H1 (cell line): ENCODE measurements around the gene UBTD1. TPM values are rescaled to one million over a fixed set of nuclear protein-coding genes. Genes with fewer than 3 reads are reported as not detected.
"Not testable (repeated sequence)": the region's sequence is repeated elsewhere in the genome, so short reads cannot be mapped to it uniquely, and the experiment has no call there.

ENCODE experiments used
- CTCF ChIA-PET: fragments of 300-600 bp; sonication (Branson Sonifier 250); formaldehyde crosslinking; loops from one replicate; lab custom pipeline; 2021; ENCODE audit not compliant: partially characterized antibody; lab: Charles Lee
- POLR2A ChIA-PET: fragments of 300-600 bp; sonication (Branson Sonifier 250); formaldehyde crosslinking; loops from one replicate; lab custom pipeline; 2021; ENCODE audit warnings: inconsistent platforms; ENCODE audit not compliant: partially characterized antibody; lab: Charles Lee
- DNase-seq, 2 experiments: peaks; one replicate each; pipeline versions ENCODE4 v3.0.0 to v3.0.0-alpha.2; 2010 to 2022; ENCODE audit warnings: low spot score in 2 of 2, low read depth in 1 of 2, mixed read lengths in 1 of 2
- FAIRE-seq: peaks from 2 replicates; lab custom pipeline; 2011; peaks lifted over from hg19 to GRCh38; lab: Jason Lieb, UNC
- H2AFZ ChIP-seq: 2 replicates; pipeline ENCODE4 v1.8.1; 2012; ENCODE audit warnings: low read length, inconsistent platforms
- H2AK5ac ChIP-seq: 2 replicates; pipeline ENCODE4 v1.6.1; 2013; ENCODE audit warnings: low read depth, low read length
- H2BK120ac ChIP-seq: replicated peaks from 2 replicates; pipeline ENCODE3; 2013; ENCODE audit warnings: low read depth, low read length, inconsistent platforms
- H2BK12ac ChIP-seq: 2 replicates; pipeline ENCODE4 v1.6.1; 2013; ENCODE audit warnings: low read depth, low read length
- H2BK15ac ChIP-seq: 2 replicates; pipeline ENCODE4 v1.6.1; 2013; ENCODE audit warnings: low read length
- H2BK20ac ChIP-seq: 2 replicates; pipeline ENCODE4 v1.6.1; 2013; ENCODE audit warnings: low read length
- H2BK5ac ChIP-seq: 2 replicates; pipeline ENCODE4 v1.6.1; 2013; ENCODE audit warnings: low read depth, low read length
- H3K14ac ChIP-seq: 2 replicates; pipeline ENCODE4 v1.6.1; 2013; ENCODE audit warnings: inconsistent platforms; ENCODE audit not compliant: insufficient read length
- H3K18ac ChIP-seq: 2 replicates; pipeline ENCODE4 v1.6.1; 2013; ENCODE audit warnings: low read length; ENCODE audit errors: extremely low read depth
- H3K23ac ChIP-seq: 2 replicates; pipeline ENCODE4 v1.6.1; 2013; ENCODE audit warnings: inconsistent platforms; ENCODE audit not compliant: insufficient read length
- H3K23me2 ChIP-seq: 2 replicates; pipeline ENCODE4 v1.6.1; 2013; ENCODE audit warnings: low read depth, low read length
- H3K27ac ChIP-seq: 2 replicates; pipeline ENCODE4 v1.6.1; 2011; ENCODE audit warnings: low read depth, low read length, inconsistent platforms
- H3K27me3 ChIP-seq, 4 experiments: replicated peaks in 1 of 4; 1 replicate in 1 of 4; 2 replicates in 3 of 4; pipeline versions ENCODE4 v1.6.1 to v1.8.1; 2011 to 2013; ENCODE audit warnings: low read length in 3 of 4, mild to moderate bottlenecking in 3 of 4, inconsistent platforms in 2 of 4, mixed read lengths in 2 of 4, moderate library complexity in 1 of 4; ENCODE audit not compliant: control insufficient read depth in 3 of 4, insufficient read depth in 3 of 4; ENCODE audit errors: extremely low read depth in 1 of 4
- H3K36me3 ChIP-seq, 4 experiments: 2 replicates each; pipeline versions ENCODE4 v1.6.1 to v1.8.1; 2011 to 2013; ENCODE audit warnings: mild to moderate bottlenecking in 4 of 4, low read length in 3 of 4, moderate library complexity in 2 of 4, control low read depth in 1 of 4, inconsistent platforms in 1 of 4; ENCODE audit not compliant: insufficient read depth in 4 of 4, control insufficient read depth in 2 of 4
- H3K4ac ChIP-seq: replicated peaks from 2 replicates; pipeline ENCODE3; 2013; ENCODE audit warnings: low read length, low read depth, mixed read lengths, inconsistent platforms; ENCODE audit not compliant: insufficient read length
- H3K4me1 ChIP-seq, 4 experiments: replicated peaks in 1 of 4; 1 replicate in 1 of 4; 2 replicates in 3 of 4; pipeline versions ENCODE4 v1.6.1 to v1.8.1; 2011 to 2013; ENCODE audit warnings: low read length in 3 of 4, inconsistent platforms in 2 of 4, mixed read lengths in 1 of 4; ENCODE audit not compliant: insufficient read depth in 4 of 4, control insufficient read depth in 3 of 4
- H3K4me2 ChIP-seq, 2 experiments: 2 replicates each; pipeline versions ENCODE4 v1.6.1 to v1.8.1; 2011 to 2013; ENCODE audit warnings: low read depth in 2 of 2, low read length in 2 of 2, control low read depth in 1 of 2, inconsistent platforms in 1 of 2, mild to moderate bottlenecking in 1 of 2; ENCODE audit not compliant: insufficient read depth in 1 of 2
- H3K4me3 ChIP-seq, 4 experiments: fragments of 200-600, 300-600 bp in 1 of 4; sonication (generic), shearing (Covaris generic), sonication (Bioruptor Twin) in 1 of 4; 2 replicates each; pipeline versions ENCODE4 v1.5.1 to v1.8.1; 2011 to 2016; ENCODE audit warnings: low read length in 4 of 4, low read depth in 3 of 4, control low read depth in 2 of 4, inconsistent platforms in 2 of 4, mild to moderate bottlenecking in 2 of 4, mixed read lengths in 1 of 4, moderate library complexity in 1 of 4; ENCODE audit not compliant: insufficient read depth in 2 of 4; ENCODE audit errors: extremely low read depth in 1 of 4
- H3K56ac ChIP-seq: replicated peaks from 2 replicates; pipeline ENCODE3; 2013; ENCODE audit warnings: low read depth, mild to moderate bottlenecking, mixed read lengths, low read length, inconsistent platforms; ENCODE audit not compliant: insufficient read length
- H3K79me1 ChIP-seq: 2 replicates; pipeline ENCODE4 v1.6.1; 2013; ENCODE audit warnings: low read depth, low read length, control low read depth
- H3K79me2 ChIP-seq, 2 experiments: 2 replicates each; pipeline versions ENCODE4 v1.6.1 to v1.8.1; 2012 to 2013; ENCODE audit warnings: low read length in 2 of 2, mild to moderate bottlenecking in 2 of 2, inconsistent platforms in 1 of 2; ENCODE audit not compliant: insufficient read depth in 2 of 2, control insufficient read depth in 1 of 2
- H3K9ac ChIP-seq, 4 experiments: replicated peaks in 1 of 4; 1 replicate in 1 of 4; 2 replicates in 3 of 4; pipeline versions ENCODE4 v1.6.1 to v1.8.1; 2011 to 2013; ENCODE audit warnings: low read depth in 3 of 4, low read length in 3 of 4, control low read depth in 2 of 4, mild to moderate bottlenecking in 2 of 4, moderate library complexity in 2 of 4, inconsistent platforms in 1 of 4; ENCODE audit errors: extremely low read depth in 1 of 4
- H3K9me3 ChIP-seq, 2 experiments: 2 replicates each; pipeline versions ENCODE4 v1.6.1 to v1.8.1; 2012 to 2013; ENCODE audit warnings: mild to moderate bottlenecking in 2 of 2, moderate library complexity in 2 of 2, control low read depth in 1 of 2, inconsistent platforms in 1 of 2, low read depth in 1 of 2, low read length in 1 of 2, mixed read lengths in 1 of 2; ENCODE audit not compliant: insufficient read depth in 2 of 2
- H4K20me1 ChIP-seq, 2 experiments: replicated peaks in 1 of 2; 2 replicates each; pipeline versions ENCODE3 to v1.8.1; 2011 to 2013; ENCODE audit warnings: inconsistent platforms in 2 of 2, low read length in 2 of 2, mild to moderate bottlenecking in 1 of 2; ENCODE audit not compliant: insufficient read depth in 2 of 2, control insufficient read depth in 1 of 2
- H4K5ac ChIP-seq: 2 replicates; pipeline ENCODE4 v1.6.1; 2013; ENCODE audit warnings: low read length, low read depth, mixed read lengths, inconsistent platforms; ENCODE audit not compliant: insufficient read length
- H4K8ac ChIP-seq: 2 replicates; pipeline ENCODE4 v1.8.0; 2013; ENCODE audit warnings: mild to moderate bottlenecking, moderate library complexity, low read length, inconsistent platforms; ENCODE audit not compliant: insufficient read depth; ENCODE audit errors: extremely low read depth
- H4K91ac ChIP-seq: replicated peaks from 2 replicates; pipeline ENCODE3; 2013; ENCODE audit warnings: low read length, mixed read lengths, inconsistent platforms; ENCODE audit not compliant: insufficient read length
- ASH2L ChIP-seq: fragments of 200-600, 300-600 bp; sonication (generic); IDR thresholded peaks from one replicate; pipeline ENCODE4 v1.7.1; 2017; ENCODE audit warnings: low read length
- whole genome bisulfite sequencing, 2 experiments: shearing (Covaris generic) in 1 of 2; methylation state at CpG; one replicate each; pipeline versions ENCODE4 v1.1.6 to v1.1.7; 2013 to 2015; ENCODE audit warnings: low lambda C conversion rate in 2 of 2, mixed read lengths in 2 of 2, inconsistent platforms in 1 of 2, low coverage in 1 of 2, missing lambda C conversion rate in 1 of 2; ENCODE audit not compliant: insufficient replicate concordance in 2 of 2, insufficient coverage in 1 of 2, insufficient read length in 1 of 2; ENCODE audit errors: extremely low coverage in 1 of 2, missing lambda C conversion rate in 1 of 2; 5-methylcytosine and 5-hydroxymethylcytosine counted together
- polyA plus RNA-seq, 7 experiments: library from polyadenylated mRNA; depleted of rRNA in 3 of 7; stranded (reverse) in 5 of 7; unstranded in 2 of 7; fragments of >200 nt in 5 of 7; fragments of 200-250 nt in 2 of 7; gene quantifications; 1 replicate in 5 of 7; 2 replicates in 1 of 7; 4 replicates in 1 of 7; pipeline versions ENCODE4 v1.2.1 to v1.2.3, GENCODE V29; 2011 to 2013; ENCODE audit warnings: missing spikeins in 2 of 7, mixed read lengths in 2 of 7
- total RNA-seq: library from RNA; stranded (reverse); fragmentation: NEBNext Ultra II Directional; extraction: Animal tissue kit (Norgen Biotek cat#: 25700); gene quantifications from 2 replicates; pipeline ENCODE4 v1.2.1, GENCODE V29; 2021

UBTD1 gene
- total and polyA plus RNA-seq, 2 of the 8 experiments (the other 6 are each of a cell fraction or from before 2014, with no cell fraction given) = 22.3 to 36.2 TPM

DNA sequence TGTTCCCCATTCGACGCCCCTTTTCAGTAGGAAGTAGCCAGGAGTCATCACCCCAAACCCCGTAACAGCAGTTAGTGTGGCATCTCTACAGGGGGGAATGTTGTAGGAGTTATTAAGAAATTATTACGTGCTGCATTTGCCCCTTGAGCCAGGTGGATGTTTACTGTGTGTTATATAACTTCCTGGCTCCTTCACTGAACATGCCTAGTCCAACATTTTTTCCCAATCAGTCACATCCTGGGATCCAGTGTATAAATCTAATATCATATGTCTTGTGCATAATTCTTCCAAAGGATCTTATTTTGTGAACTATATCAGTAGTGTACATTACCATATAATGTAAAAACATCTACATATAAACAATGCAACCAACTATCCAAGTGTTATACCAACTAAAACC lies 19.3 kb upstream of the UBTD1 start:
- H3K18ac ChIP-seq, H3K4me2 ChIP-seq, H2AK5ac ChIP-seq, H3K9ac ChIP-seq, H2BK20ac ChIP-seq, H2BK120ac ChIP-seq, H2AFZ ChIP-seq, H3K23me2 ChIP-seq, H3K79me1 ChIP-seq, H3K14ac ChIP-seq: not testable (repeated sequence)
- WGBS, 2 experiments = 93% methylated on average over 4 of the region's 4 CpGs; no CpG with 5 or more reads in 1 of the 2 experiments
- H3K4me1 ChIP-seq = peaks cover 8 to 16% (median 11%) of the 10 kb centered on the region in 4 experiments; a peak in 6 of 7 replicates
- H3K79me2 ChIP-seq = peaks cover 0 to 26% of the 10 kb centered on the region in 2 experiments; a peak in 2 of 4 replicates
- H3K4me3 ChIP-seq = peak overlapping the region in 1 of 4 experiments; percentile 18; a peak in 1 of 8 replicates
- TF ChIP-seq ASH2L = peak; percentile 4
- TF ChIP-seq, all 59 proteins: peak for 1; not testable (repeated sequence) for 58
- DNase-seq, H2BK15ac ChIP-seq, FAIRE-seq, H3K56ac ChIP-seq, H3K27me3 ChIP-seq, H3K9me3 ChIP-seq, H3K4ac ChIP-seq, H4K8ac ChIP-seq, CTCF ChIA-PET, H4K20me1 ChIP-seq, H3K23ac ChIP-seq: not testable (repeated sequence)
- POLR2A ChIA-PET = interaction anchor here (0.8 to 1.0 kb wide), 5 partner anchors 13 to 71 kb away, joined by 3 to 11 read pairs (median 4); partner anchors contain the start of genes EXOSC1 and ZDHHC16
- peaks cover 20 to 58% (median 36%) of the 10 kb centered on the region in 4 experiments for H3K36me3 ChIP-seq
- peak overlapping the region; percentile 64 for H3K27ac ChIP-seq
- peak overlapping the region; percentile 23 for H4K91ac ChIP-seq
- H4K5ac ChIP-seq = peak overlapping the region; percentile 1
- peak overlapping the region; percentile 4; the same call in 1 of the 2 replicates for H2BK12ac ChIP-seq
- peak overlapping the region; percentile 54; the same call in 1 of the 2 replicates for H2BK5ac ChIP-seq
